Germinal center (tissue), 1 donor: ENCODE measurements around the gene NCBP1.

Experiments used
- DNase-seq: peaks from one replicate; pipeline ENCODE4 v3.0.0; 2012; ENCODE audit warnings: mixed read lengths, low spot score

Gene NCBP1

DNA sequence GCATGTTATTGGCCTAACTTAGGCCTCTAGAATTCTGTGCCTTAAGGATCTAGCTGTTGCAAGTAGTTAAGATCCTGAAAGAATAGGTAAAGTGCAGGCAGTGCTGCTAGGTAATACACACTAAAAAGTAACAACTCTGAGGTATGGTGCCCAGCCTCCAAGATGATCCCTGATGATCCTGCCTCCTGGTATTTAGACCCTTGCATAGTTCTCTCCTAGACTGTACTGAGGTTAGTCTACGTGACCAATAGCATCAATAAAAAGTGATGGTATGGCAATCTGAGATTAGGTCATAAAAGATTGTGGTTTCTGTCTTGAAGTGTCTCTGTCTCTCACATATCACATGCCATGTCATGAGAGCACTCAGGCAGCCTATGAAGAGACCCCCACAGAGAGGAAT is 9.7 kb upstream of the NCBP1 start:
- DNase-seq = no peak

DNA sequence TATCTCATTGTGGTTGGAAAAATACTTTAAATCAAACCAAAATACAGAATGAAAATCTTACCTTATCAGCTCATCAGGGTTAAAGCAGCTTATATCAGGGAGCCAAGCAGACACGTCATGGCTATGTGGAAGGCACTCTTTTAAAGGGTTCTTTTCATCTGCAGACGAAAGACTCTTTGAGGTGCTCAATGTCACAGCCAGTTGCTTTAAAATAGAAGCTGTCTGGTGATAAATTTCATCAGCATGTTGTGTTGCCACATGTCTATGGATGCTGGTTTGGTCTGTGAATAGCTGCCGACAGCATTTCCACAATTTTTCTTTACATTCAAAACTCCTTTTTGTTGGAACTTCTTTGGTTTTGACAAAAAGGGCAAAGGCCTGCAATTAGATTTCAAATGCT is 8.0 kb upstream of the NCBP1 start:
- DNase-seq = no peak

DNA sequence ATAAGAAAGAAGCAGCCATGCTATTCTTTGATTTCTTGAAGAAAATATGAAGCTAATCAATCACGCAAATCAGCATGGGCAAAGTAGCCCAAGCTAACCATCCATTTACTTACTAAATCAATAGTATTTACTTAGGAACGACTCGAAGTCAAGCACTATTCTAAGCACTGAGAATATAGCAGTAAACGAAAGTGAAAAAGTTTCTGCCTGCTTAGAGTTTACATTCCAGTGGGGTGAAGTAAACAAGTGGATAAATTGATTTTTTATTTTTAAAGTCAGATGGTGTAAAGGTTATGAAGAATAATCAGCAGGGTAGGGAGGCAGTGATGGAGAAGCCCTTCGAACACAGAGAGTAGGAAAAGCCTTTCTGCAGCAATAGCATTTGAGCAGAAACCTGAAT is 6.0 kb upstream of the NCBP1 start:
- DNase-seq = no peak

DNA sequence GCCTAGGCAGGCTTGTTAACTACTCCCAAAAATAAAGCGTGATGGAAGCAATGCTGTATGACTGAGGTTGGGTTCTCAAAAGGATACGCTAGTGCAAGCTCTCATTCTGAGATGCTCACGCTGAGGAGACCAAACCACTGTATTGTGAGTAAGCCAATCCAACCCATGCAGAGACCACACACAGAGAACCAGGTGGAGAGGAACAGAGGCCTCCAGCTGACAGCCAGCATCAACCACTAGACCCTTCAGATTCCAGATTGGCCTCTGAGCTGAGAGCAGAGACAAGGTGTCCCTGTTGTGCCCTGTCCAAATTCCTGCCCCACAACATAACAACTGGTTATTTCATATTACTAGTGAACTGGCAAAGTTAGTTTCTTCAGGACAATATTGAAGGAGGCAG is 5.0 kb upstream of the NCBP1 start:
- DNase-seq = no peak

DNA sequence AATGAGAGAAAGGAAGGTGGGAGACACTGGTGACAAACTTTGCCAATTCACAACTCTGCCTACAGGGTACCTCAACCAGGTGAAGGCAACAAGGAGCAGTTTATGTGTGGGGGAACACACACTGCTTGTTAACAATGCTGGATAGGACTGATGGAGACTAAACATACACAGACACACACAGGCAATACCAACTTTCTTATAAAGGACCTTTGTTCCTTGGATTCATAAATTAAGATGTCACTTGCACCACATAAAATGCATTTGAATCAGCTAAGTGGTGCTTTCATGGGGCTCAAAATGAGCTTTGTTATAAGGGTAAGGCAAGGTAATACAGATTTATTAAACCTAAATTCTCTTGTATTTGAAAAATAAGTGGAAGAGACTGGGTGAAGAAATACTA is 4.5 kb upstream of the NCBP1 start:
- DNase-seq = no peak

DNA sequence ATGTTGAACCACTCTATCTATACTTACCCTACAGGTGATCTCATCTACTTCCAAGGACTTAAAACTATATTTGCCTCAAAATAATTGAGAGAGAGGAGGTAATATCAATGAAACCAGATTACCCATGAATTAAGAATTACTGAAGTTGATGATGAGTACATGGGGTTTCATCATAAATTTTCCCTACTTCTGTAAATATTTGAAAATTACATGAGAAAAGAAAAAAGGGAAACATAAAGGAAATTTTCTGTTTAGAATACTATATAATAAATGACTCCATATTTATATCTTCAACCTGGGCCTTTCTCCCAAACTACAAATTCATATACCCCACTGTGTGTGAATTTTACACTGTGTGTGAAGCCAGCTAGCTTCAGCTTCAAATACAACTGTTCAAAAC is 3.0 kb upstream of the NCBP1 start:
- DNase-seq = no peak

DNA sequence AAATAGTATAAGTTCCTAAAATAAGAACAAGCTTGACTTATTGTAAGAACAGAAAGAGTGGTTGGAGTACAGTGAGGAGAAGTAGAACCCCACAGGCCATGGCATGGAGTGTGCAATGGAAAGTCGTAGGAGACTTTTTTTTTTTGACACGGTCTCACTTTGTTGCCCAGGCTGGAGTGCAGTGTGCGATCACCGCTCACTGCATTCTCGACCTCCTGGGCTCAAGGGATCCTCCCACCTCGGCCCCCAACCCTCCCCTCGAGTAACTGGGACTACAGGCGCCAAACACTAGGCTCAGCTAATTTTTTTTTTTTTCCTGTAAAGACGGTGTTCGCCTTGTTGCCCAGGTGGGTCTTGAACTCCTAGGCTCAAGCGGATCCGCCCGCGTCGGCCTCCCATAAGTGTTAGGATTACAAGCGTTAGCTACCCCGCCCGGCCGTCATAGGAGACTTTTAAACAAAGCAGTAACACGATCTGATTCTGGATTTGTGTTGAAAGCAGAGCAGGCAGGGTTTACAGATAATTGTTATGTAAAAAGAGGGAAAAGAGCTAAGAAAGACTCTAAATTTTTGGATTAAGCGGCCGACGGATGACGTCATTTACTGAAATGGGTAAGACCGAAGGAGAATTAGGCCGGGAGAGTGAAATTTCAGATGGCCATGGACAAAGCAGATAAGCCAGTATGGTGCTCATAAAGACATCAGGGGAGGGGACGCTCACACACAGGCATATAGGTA is 1.2 kb upstream of the NCBP1 start:
- DNase-seq = no peak

DNA sequence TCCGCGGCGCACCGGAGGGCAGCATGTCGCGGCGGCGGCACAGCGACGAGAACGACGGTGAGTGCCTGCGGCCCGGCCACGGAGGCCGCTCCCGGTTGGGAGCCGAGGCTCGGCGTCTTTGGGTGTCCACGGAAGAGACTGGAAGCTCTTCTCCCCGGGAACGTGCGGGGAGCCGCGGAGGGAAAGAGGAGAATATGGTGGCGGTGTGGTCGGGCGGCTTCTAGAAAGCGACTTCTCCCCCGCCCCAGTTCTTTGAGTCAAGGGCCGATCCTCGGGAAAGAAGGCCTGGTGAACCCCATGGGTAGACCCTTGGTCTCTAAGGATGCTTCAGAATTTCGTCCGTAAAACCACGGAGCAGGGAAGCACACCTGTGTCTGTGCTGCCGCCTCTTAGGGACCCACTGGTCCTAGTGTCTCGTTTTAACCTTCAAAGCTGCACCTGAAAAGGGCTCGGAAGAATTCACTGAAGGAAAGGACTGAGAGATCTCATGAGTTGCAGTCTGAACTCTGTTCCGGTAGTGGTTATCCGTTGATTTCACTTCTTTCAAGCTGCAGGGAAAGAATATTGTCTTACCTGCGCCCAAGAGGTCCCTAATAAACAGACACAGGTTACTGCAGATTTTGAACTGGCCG is 354 bp downstream of the NCBP1 start:
- peak; percentile 10 for DNase-seq

DNA sequence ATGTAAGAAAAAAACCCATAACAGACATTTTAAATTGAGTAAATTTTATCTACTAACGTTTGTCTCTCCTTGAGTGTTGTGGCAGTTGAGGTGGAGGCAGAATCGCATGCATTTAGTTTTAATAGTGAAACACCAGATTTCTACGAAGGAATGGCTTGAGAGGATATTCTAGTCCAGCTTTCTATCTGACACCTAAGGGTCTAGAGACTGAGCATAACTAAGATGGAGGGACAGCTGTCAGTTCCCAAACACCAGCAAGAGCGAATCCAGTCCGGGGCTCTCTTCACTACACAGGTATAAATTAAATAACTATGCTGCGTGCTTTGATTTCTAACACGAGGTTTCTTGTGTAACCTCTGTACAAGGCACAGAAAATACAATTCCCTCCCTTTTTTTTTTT is 1.4 kb downstream of the NCBP1 start:
- no peak for DNase-seq

DNA sequence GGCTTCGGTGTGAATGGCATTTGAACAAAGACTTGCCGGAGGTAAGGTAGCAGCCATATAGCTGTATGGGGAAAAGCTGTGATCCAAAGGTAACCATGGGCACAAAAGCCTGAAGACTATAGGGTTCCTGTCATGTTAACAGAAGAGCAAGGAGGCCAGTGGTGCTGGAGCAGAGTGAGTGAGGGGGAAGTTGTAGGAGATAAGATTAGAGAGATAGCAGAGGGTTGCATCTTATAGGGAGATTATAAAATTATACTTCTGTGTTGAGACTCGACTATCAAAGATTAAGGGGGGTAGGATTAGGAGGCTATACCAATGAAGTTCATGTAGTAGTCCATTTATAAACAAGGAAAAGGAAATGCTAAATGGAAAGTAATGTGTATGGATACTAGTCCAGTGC is 3.3 kb downstream of the NCBP1 start:
- DNase-seq = no peak

DNA sequence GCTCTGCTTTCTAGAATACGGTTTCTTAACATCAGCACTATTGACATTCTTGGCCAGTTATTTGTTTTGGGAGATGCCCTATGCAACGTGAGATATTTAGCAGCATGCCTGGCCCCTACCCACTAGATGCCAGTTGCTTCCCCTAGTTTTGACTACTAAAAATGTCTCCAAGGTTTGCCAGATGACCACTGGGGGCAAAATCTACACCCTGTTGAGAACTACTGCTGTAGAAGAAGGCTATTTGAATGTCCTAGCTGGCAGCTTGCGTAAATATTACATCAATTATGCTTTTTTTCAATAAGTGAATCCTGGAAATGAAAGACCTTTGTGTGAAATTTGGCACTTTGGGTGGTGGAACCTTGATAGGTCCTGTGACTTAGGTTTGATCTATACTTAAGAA is 5.0 kb downstream of the NCBP1 start:
- no peak for DNase-seq

DNA sequence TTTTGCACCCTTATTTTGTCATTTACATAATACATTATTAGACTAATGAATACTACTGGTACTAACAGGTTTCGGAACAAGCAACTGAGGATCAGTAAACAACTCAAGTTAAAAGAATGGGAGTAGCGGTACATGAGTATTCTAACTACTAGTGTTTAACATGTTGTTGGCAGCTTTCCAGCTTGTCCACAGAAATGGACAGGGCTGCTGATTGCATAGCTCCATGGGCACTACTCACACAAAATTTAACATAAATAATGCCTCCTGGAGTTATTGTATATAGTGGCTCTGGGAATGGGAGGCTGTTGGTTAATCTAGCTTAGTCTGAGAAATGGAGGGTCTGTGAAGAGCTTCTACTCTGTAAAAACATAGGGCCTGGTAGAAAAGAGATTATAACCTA is 6.7 kb downstream of the NCBP1 start:
- no peak for DNase-seq

DNA sequence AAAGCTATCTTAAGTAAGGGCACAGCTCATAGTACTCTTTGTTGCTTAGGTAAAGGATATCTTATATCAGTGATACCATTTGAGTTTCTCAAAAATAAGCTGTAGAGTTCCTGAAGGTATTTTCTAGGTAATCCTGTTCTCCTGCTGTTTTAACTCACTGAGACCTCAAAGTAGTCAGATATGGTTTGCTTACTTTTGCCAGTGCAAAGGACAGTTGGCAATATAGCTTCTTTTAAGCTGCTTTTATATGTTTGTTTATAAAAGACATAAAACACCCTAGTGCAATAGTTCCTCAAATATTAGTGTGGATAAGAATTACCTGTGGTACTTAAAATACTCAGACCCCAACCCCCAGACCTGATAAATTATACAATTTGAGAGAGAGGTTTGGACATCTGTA is 12.1 kb downstream of the NCBP1 start:
- no peak for DNase-seq

DNA sequence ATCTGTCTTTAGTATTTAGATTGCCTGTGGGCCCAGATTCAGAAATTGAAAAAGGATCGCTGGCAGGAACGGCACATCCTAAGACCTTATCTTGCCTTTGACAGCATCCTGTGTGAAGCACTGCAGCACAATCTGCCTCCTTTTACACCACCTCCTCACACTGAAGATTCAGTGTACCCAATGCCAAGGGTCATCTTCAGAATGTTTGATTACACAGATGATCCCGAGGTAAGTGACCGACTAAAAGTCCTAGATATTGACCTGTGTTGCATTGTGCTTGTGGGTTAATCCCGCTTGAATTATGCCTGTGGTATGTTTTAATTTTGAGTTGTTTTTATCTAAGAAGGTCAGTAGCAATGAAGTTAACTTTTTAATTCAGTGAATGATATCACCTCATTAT is 14.4 kb downstream of the NCBP1 start:
- no peak for DNase-seq

DNA sequence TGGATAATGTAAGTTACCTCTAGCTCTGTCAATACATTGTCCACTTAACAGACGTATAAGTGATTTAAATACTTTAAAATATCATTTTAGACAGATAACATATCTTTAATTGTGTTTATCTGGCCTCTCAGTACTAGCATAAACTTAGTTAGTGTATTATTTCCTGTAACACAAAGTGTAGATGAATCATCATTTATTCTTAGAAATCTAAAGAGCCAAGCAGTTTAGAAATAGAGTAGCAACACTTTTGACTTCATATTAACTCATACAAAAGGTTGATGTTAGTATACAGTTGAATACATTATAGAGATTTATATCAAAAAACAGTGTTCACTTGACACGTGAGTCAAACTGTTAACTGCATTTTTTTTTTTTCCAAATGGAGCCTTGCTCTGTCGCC is 18.0 kb downstream of the NCBP1 start:
- DNase-seq = no peak

DNA sequence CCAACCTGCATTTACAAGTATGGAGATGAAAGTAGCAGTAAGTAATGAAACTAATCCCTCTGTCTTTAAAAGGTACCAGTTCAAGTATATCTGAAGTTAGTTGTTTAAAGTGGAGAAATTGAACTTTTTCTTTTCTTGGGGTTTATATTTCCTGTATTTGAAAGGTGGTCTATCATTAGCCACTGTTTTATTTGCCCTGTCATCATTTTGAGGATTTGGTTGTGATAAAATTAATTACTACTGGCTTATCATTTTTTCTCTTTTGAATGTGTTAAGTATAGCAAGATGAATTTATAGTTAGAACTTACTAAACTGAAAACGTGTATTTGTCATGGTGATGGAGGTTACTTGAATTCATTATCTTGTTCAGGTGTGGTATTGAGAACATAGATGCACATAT is 25.1 kb downstream of the NCBP1 start:
- DNase-seq = no peak

DNA sequence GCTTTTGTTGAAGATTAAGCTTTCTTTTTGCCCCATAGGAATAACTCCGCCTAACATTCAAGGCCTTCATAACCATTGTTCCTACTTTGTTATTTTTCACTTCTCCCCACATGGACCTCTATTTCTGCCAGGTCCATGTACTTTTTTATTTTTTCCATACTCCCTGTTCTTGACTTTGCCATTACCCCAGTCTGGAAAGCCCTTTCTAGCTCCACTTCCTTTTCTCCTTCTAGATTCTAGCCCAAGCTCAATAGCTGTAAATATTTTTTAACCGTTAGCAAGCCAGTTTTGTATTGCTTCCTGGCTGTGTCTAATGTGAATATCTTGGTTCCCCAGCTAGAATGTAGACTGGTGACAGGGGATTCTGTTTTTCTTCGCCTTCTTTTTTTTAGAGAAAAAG is 26.1 kb downstream of the NCBP1 start:
- DNase-seq = no peak

DNA sequence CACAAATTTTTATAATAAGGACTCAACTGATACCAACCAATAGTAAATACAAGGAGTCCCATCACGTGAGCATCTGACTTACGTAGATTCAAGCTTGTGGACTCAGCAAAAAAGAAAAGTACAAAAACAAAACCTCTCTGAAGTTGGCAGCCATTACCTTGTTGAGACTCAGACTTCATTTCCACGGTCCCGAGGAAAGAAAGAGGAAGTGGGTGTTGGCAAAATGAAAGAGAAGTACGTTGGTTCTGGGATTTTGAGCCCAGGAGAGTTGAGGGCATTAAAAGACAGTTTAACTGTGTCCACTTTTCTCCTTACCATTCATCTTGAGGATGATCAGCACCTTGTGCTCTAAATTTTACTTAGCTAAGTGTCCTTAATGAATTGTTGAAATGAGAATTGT is 26.7 kb downstream of the NCBP1 start:
- no peak for DNase-seq

DNA sequence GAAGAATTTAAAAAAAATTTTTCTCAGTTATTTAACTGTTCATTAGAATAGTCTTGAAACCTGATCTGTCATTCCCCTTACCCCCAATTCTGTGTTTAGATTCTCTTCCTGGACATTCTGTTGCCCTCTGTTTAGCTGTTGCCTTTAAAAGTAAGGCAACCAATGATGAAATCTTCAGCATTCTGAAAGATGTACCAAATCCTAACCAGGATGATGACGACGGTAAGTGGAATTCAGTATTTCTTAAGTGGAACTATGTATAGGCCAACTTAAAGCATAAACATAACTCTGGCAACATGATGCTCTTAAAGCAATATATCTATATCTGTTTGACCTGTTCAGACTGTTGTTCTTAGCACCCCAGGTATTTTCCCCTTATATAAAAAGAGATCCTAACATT is 27.2 kb downstream of the NCBP1 start:
- no peak for DNase-seq

DNA sequence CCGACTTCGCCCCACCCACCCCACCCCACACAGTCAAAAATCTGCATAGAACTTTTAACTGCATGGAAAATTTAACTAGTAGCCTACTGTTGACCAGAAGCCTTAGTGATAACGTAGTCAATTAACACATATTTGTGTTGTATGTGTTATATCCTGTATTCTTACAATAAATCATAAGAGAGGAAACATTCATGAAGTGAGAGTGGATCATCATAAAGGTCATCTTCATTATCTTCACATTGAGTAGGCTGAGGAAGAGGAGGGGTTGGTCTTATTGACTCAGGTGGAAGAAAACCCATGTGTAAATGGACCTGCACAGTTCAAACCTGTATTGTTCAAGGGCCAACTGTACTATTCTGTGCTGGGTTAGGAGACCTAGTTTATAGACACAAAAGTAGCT is 32.1 kb downstream of the NCBP1 start:
- no peak for DNase-seq

DNA sequence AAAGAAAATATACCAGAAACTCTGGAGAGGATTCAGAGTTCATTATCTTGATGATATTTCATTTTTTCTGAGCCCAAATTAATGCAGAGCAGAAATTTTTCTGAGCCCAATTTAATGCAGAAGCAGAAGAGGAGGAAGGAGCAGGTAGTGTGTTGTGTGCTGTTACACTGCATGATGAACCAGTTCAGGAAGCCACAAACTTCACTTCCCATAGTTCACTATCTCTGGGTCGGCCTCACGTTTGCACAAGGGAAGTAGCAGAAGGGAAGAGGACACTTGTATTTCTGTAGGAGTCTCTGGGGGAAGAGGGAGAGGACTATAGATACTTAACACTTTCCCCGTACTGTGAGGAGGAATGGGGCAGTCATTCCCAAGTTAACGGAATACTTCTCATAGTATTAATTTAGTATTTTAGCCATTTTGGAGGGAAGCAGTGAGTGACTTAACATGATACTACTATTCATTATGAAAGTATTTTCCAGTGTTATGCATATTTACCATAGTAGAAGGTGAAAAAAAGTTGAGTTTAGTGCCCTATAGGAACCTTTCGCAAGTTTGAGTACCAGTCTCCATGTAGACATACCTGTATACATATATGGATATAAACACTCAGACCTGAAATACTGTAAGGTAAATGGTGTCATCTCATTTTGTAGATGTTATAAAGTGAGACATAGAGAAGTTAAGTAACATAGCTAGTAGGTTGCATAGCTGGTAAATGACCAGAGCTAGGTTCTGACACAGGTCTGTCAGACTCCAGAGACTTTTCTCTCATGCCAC is 33.5 kb downstream of the NCBP1 start:
- no peak for DNase-seq

DNA sequence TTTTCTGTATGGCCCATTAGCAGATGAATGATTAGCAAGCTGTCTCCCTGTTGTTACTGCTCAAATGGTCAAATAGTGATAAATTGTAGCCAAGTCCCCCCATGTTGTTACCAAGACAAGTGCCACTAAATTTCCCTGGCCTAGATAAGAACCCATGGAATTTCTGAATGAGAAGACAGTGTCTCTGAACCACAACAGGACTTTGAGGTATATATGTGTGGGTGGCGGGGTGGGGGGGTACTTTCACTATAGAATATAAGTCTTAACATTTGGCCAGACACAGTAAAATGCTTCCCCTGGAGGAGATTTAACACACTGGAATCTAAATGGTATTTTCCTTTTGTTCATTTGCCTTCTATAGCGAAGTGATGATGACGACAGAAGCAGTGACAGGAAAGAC is 34.9 kb downstream of the NCBP1 start:
- no peak for DNase-seq

DNA sequence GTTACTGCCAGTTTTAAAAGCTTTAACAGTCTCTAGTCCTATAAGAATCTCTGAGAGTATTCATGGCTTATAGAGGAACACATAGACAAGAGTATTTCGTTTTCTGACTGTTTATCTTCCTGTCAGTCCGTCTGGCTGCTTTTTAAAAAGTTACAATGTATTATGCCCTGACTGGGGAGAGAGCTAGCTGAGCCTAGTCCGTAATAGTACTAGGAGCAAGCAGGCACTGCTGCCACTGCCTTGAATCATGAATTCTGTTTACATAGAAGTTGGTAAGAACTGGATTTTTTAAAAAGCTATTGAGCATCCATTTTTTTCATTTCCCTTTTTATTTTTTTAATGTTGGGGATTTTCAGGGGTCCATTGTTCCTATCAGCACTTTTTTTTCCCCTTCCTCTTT is 37.0 kb downstream of the NCBP1 start:
- DNase-seq = no peak

DNA sequence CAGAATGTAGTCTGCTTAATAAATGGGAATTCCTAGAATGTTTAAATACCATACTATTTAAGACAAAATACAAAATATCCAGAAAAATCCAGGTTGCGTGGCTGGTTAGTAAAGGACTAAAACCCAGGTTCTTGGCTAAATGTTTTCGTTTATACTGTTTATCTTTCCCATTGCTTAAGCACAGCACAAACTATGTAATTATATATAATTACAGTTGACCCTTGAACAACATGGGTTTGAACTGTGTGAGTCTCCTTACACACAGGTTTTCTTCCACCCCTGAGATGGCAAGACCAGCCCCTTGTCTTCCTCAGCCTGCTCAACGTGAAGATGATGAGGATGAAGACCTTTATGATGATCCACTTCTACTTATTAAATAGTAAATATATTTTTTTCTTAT is 38.8 kb downstream of the NCBP1 start:
- no peak for DNase-seq
